BJ (cell line): ENCODE measurements around the gene MORN4. TPM values are rescaled to one million over a fixed set of nuclear protein-coding genes. Genes with fewer than 3 reads are reported as not detected.
"Not testable (repeated sequence)": the region's sequence is repeated elsewhere in the genome, so short reads cannot be mapped to it uniquely, and the experiment has no call there.

Experiments used
- CTCF ChIA-PET: fragments of 350-600 bp; formaldehyde crosslinking; extraction: SDS; loops from one replicate; lab custom pipeline; 2021; ENCODE audit warnings: antibody characterized with exemption, inconsistent platforms; lab: Yijun Ruan, JAX
- POLR2A ChIA-PET: fragments of 300-600 bp; sonication (Branson Sonifier 250); formaldehyde crosslinking; extraction: SDS; loops from one replicate; lab custom pipeline; 2021; ENCODE audit warnings: antibody characterized with exemption; lab: Charles Lee
- DNase-seq: peaks from one replicate; pipeline ENCODE4 v3.0.0-alpha.2; 2011; ENCODE audit warnings: low read depth
- H3K27me3 ChIP-seq: 2 replicates; pipeline ENCODE4 v1.6.0; 2011; ENCODE audit warnings: low read length; ENCODE audit not compliant: control insufficient read depth, insufficient read depth
- H3K36me3 ChIP-seq: 2 replicates; pipeline ENCODE4 v1.5.1; 2011; ENCODE audit warnings: low read length; ENCODE audit not compliant: control insufficient read depth, insufficient read depth
- H3K4me3 ChIP-seq: 2 replicates; pipeline ENCODE4 v1.5.1; 2011; ENCODE audit warnings: low read depth, mild to moderate bottlenecking, control low read depth, low read length
- polyA plus RNA-seq: library from polyadenylated mRNA; depleted of rRNA; stranded (reverse); fragments of >200 nt; gene quantifications from 2 replicates; pipeline ENCODE4 v1.2.3, GENCODE V29; 2011
- TF ChIP-seq, protein P1 (sequence below): IDR thresholded peaks from 2 replicates; pipeline ENCODE4 v1.5.1; 2011; ENCODE audit warnings: low read depth, mild to moderate bottlenecking, control low read depth, inconsistent platforms, low read length, moderate library complexity; ENCODE audit not compliant: insufficient read depth

MORN4 gene
- polyA plus RNA-seq, 1 experiment, result 13.8 TPM

GRCh38 chr10:97648562-97649404 is 15.5 kb upstream of the MORN4 start:
- Histone ChIP-seq H3K27me3 (no peaks in the 10 kb centered on the region), H3K36me3 (peaks cover 1% of the 10 kb centered on the region), H3K4me3 (no peak overlapping the region)
- TF ChIP-seq, protein P1, sequence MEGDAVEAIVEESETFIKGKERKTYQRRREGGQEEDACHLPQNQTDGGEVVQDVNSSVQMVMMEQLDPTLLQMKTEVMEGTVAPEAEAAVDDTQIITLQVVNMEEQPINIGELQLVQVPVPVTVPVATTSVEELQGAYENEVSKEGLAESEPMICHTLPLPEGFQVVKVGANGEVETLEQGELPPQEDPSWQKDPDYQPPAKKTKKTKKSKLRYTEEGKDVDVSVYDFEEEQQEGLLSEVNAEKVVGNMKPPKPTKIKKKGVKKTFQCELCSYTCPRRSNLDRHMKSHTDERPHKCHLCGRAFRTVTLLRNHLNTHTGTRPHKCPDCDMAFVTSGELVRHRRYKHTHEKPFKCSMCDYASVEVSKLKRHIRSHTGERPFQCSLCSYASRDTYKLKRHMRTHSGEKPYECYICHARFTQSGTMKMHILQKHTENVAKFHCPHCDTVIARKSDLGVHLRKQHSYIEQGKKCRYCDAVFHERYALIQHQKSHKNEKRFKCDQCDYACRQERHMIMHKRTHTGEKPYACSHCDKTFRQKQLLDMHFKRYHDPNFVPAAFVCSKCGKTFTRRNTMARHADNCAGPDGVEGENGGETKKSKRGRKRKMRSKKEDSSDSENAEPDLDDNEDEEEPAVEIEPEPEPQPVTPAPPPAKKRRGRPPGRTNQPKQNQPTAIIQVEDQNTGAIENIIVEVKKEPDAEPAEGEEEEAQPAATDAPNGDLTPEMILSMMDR, result no peak
- POLR2A ChIA-PET, result interaction anchor here (0.6 kb wide), 1 partner anchor 114 kb away, joined by 3 read pairs; no protein-coding TSS in a partner anchor
- peak; percentile 93 for DNase-seq
- CTCF ChIA-PET, result interaction anchor here (0.9 to 1.1 kb wide), 2 partner anchors 8 to 31 kb away, joined by 3 read pairs; partner anchors contain the start of gene PI4K2A

DNA sequence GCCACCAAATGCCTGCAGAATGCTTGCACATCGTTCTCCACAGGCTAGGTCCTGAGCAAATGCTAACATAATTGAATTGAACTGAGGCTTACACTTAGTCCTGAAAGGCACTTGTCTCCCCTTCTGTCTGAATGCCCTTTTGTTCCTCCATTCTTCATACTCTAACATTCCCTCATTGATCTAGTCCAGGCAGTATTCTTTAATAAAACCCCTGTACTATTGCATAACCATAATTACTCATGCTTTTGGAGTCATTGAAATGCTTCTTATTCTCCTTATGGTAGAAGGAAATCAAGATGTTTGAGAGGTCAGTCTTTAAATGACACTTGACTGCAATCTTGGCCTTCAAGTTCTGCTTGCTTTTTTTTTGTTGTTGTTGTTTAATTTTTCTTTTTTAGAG is 14.3 kb upstream of the MORN4 start:
- ChIA-PET CTCF (no interaction called here), POLR2A (interaction anchor here (0.6 kb wide), 1 partner anchor 42 kb away, joined by 6 read pairs; no protein-coding TSS in a partner anchor)
- H3K27me3 ChIP-seq, result no peaks in the 10 kb centered on the region
- TF ChIP-seq, protein P1, result no peak
- H3K4me3 ChIP-seq, result no peak overlapping the region
- no peak for DNase-seq
- no peaks in the 10 kb centered on the region for H3K36me3 ChIP-seq

GRCh38 chr10:97644936-97645335 is 11.6 kb upstream of the MORN4 start:
- CTCF ChIA-PET, result interaction anchor here (1.3 kb wide), 1 partner anchor 111 kb away, joined by 3 read pairs; no protein-coding TSS in a partner anchor
- Histone ChIP-seq H3K4me3 (no peak overlapping the region), H3K36me3 (no peaks in the 10 kb centered on the region), H3K27me3 (no peaks in the 10 kb centered on the region)
- POLR2A ChIA-PET, result no interaction called here
- no peak for DNase-seq
- TF ChIP-seq, protein P1, result no peak

GRCh38 chr10:97643441-97643985 is 10.2 kb upstream of the MORN4 start:
- TF ChIP-seq, protein P1, result no peak
- no peak overlapping the region for H3K4me3 ChIP-seq
- H3K27me3 ChIP-seq, result no peaks in the 10 kb centered on the region
- no peak for DNase-seq
- POLR2A ChIA-PET, result no interaction called here
- no peaks in the 10 kb centered on the region for H3K36me3 ChIP-seq
- CTCF ChIA-PET, result no interaction called here

DNA sequence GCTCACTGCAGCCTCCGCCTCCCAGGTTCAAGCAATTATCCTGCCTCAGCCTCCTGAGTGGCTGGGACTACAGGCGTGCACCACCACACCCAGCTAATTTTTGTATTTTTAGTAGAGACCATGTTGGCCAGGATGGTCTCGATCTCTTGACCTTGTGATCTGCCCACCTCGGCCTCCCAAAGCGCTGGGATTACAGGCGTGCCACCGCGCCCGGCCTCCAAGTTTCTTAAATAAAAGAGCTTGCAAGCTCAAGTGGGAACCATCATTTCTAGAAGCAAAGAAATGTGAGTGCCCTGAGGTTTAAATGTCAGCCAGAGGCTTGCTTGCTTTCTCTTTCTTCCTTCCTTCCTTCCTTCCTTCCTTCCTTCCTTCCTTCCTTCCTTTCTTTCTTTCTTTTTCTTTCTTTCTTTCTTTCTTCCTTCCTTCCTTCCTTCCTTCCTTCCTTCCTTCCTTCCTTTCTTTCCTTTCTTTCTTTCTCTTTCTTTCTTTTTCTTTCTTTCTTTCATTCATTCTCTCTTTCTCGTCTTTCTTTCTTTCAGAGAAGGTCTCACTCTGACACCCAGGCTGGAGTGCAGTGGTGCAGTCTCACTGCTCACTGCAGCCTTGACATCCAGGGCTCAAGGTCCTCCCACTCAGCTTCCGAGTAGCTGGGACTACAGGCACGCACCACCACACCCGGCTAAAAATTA is 9.3 kb upstream of the MORN4 start:
- DNase-seq, H3K4me3 ChIP-seq, H3K36me3 ChIP-seq, CTCF ChIA-PET, H3K27me3 ChIP-seq: not testable (repeated sequence)
- POLR2A ChIA-PET, result interaction anchor here (0.6 kb wide), 2 partner anchors 42 to 72 kb away, joined by 3 to 9 read pairs; no protein-coding TSS in a partner anchor
